GM04504 (cell line): Measurements from ENCODE around the gene HEXA.

Experiments used
- DNase-seq: peaks from one replicate; pipeline ENCODE4 v3.0.0-alpha.2; 2012; ENCODE audit warnings: low read depth

Gene HEXA

GRCh38 chr15:72319360-72319984, 56.3 kb downstream of the HEXA start:
- no peak for DNase-seq

DNA sequence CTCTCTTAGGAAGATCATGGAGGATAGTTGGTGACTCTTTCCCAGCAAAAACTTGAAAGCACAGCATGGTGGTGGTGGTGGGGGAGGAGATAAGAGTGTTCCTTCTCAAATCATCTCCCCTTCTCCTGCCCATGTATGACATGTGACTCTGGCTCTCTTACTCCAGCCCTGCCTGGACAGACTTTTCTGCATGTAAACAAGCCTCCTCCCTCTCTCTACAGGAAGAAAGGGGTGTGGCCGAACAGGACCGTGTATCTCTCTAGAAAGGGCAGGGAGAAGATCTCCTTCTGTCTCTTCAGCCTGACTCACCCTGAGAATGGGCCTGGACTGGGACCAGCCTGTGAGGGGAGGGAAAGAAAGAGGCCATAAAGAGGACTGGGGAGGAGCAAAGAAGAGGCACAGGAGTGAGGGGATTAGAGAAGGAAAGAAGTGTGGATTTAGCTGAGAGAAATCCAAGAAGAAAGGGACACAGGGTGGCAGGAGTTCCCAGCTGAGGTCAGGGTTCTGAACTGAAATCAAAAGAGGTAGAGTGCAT, 57.3 kb downstream of the HEXA start:
- DNase-seq, result no peak

DNA sequence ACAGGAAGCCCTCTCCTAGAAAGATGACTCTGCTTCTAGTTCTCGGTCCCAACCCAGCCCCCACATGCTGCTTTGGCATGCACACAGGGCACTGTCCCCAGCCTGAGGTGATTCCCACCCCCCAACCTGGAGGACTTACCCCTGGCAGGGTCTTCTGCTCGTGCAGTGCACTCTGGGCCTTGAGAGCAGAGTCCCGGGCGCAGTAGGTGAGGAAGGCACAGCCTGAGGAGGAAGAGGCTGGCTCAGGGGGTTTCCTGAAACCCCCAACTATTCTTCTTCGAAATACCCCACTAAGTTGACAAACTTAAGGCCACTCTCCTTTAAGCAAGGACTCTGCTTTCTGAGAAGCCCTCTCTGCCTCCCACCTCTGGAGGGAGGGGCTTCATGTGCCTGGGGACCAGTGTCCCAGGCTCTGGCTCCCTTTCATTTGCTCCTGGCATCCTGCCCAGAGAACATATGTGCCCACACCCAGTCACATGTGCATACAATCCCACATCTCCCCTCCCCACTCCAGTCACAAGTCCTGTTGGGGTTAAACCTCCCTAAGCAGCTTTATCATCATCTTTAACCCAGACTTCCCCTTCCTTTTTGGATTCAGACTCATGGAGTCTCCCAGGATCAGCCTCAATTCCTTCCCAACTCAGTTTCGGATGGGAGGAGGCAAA, 60.0 kb downstream of the HEXA start:
- no peak for DNase-seq

DNA sequence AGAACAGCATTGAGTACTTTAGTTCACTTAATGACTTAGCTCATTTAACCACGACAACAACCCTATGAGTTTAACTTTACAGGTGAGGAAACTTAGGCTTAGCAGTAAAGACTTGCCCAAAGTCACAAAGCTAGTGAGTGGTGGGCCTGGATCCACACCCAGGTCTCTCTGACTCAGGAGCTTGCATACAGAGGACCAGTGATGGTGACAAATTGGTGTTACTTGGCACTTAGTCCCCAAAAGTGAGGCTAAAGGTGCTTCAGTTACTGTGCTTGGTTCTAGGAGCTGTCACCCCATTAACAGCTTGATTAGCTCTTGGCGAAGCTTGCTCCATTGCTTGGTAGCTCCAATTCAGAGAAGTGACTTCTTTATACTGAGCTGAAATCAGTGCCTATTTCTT, 61.9 kb downstream of the HEXA start:
- no peak for DNase-seq

DNA sequence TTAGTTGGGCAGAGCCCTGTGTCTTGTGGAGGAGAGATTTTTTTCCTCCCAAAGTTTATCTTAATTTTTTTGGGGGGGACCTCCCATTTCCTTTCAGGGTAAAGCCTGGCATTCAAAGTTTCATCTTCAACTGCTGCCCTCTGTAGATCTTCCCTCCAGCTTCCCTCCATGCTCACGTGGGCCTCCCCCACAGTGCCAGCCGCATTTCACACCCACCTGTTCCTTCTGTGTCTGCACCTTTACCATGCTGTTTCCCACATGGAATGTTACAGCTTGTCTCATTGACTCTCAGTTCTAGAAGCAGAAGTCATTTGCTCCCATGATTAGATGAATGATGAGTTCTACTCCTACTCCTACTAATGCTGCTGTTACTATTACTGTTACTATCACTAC, 62.4 kb downstream of the HEXA start:
- DNase-seq, result no peak

DNA sequence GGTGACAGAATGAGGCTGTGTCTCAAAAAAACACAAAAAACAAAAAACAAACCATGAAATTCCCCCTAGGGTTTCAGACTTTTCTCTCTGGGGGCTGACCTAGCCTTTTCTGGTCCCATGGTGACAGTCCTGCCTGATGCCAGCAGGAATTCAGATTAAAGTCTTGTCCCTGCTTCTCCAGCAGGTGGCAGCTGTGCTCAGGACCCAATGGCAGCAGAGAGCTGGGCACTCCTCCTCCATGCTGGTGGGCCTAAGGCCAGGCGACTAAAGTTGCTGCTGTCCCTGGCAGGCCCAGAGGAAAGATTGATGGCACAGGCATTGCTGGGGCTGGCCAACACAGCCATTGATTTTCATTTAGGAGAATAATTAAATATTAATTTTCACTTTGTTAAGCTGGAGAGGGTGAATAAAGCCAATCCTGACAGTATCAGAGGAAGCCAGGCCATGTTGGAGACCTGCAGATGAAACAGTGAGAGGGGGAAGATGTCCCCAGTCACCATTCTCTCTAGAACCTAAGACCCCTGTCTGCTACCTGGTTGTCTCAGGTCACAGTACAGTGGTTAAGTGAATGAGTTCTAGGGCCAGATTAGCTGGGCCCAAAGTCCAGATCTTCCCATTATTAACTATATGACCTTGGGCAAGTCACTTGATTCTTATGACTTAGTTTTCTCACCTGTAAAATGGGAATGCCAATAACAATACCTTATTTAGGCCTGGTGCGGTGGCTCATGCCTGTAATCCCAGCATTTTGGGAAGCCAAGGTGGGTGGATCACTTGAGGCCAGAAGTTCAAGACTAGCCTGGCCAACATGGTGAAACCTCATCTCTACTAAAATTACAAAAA, 63.0 kb downstream of the HEXA start:
- DNase-seq, result peak; percentile 47

- DNase-seq, result no peak
These were observed 68.8 kb downstream of the HEXA start for GRCh38 chr15:72307026-72307425.

- no peak for DNase-seq
These were observed 69.5 kb downstream of the HEXA start for GRCh38 chr15:72306211-72306785.

- DNase-seq, result no peak
These were observed 71.2 kb downstream of the HEXA start for GRCh38 chr15:72304596-72304995.

DNA sequence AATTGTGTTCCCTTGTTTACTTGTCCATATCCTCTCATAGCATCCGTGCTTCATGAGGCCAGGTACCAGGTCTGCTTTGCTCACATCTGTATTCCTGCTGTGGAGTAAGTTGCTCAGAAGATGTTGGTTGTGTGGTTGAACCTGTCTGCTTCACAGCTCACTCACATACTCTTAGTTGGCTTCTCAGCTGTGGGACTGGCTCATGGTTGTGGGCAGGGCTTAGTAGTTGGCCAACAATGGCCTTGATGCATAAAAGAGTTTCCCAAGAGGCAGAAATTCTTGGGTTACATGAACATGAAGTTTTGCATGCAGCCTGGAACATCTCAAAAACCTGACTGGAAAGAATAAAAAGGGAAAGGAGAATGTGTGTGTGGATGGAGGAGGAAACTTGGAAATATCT, 72.9 kb downstream of the HEXA start:
- DNase-seq, result no peak
